Amniotic epithelial cell (primary cell): ENCODE data around the gene FKBP14.
A peak's percentile ranks its signal among the peaks of the same experiment; 100 is the strongest.
"Not testable (repeated sequence)": the region's sequence is repeated elsewhere in the genome, so short reads cannot be mapped to it uniquely, and the experiment has no call there.

Source experiments
- DNase-seq: peaks from one replicate; pipeline ENCODE4 v3.0.0-alpha.2; 2010; ENCODE audit warnings: low read depth

The FKBP14 gene

GRCh38 chr7:29990931-29991330 is 35.6 kb downstream of the FKBP14 start:
- no peak for DNase-seq

- DNase-seq: no peak
These were observed 37.1 kb downstream of the FKBP14 start, which contains the start of gene SCRN1 for GRCh38 chr7:29989257-29989995. Gene SCRN1, minus strand, starts transcription at chr7:29989801. Its CDS starts 20,734 bp downstream, at chr7:29969067.

- DNase-seq: peak; percentile 94
These were observed 37.9 kb downstream of the FKBP14 start for GRCh38 chr7:29988424-29989256.

- DNase-seq: peak; percentile 86
These were observed 38.6 kb downstream of the FKBP14 start for GRCh38 chr7:29987811-29988317.

- DNase-seq: peak; percentile 53
These were observed 39.4 kb downstream of the FKBP14 start for GRCh38 chr7:29987083-29987482.

- no peak for DNase-seq
These were observed 46.4 kb downstream of the FKBP14 start for GRCh38 chr7:29980151-29980550.

GRCh38 chr7:29977886-29978651 is 48.4 kb downstream of the FKBP14 start:
- DNase-seq: no peak

GRCh38 chr7:29976673-29977415 is 49.7 kb downstream of the FKBP14 start:
- DNase-seq: peak; percentile 100

- DNase-seq: no peak
These were observed 50.2 kb downstream of the FKBP14 start for GRCh38 chr7:29976266-29976665.

GRCh38 chr7:29975561-29975960 is 50.9 kb downstream of the FKBP14 start:
- peak; percentile 46 for DNase-seq

- DNase-seq: peak; percentile 57
These were observed 52.2 kb downstream of the FKBP14 start for GRCh38 chr7:29974286-29974685.

GRCh38 chr7:29972315-29972669 is 54.2 kb downstream of the FKBP14 start:
- no peak for DNase-seq

GRCh38 chr7:29971566-29972314 is 54.8 kb downstream of the FKBP14 start:
- DNase-seq: peak; percentile 95

- DNase-seq: no peak
These were observed 56.3 kb downstream of the FKBP14 start for GRCh38 chr7:29970158-29970557.

GRCh38 chr7:29969738-29970137 is 56.8 kb downstream of the FKBP14 start:
- no peak for DNase-seq

GRCh38 chr7:29968683-29969395 is 57.7 kb downstream of the FKBP14 start:
- peak; percentile 77 for DNase-seq

- no peak for DNase-seq
These were observed 61.5 kb downstream of the FKBP14 start for GRCh38 chr7:29965030-29965429.

- no peak for DNase-seq
These were observed 64.5 kb downstream of the FKBP14 start for GRCh38 chr7:29962035-29962434.

GRCh38 chr7:29961611-29962010 is 64.9 kb downstream of the FKBP14 start:
- not testable (repeated sequence) for DNase-seq
